Measurements from ENCODE around the gene FAM168A.

Gene FAM168A

DNA sequence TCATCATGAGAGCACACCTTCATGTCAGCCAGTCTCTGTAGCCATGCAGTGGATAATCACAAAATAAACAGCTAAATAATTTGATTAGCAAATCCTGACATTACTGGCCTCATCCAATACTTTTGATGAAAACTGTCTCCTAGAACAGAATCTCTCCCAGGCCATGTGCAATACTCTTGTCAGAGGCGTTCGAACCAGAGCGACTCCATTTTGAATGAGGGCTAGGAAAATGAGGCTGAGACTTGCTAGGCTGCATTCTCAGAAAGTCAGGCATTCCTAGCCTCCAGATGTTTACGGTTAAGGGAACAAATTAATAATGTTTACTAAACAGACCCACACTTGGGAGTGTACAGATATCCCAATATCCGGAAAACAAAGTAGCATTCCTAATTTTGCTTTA lies 69.9 kb downstream of the FAM168A start:
- Mint-ChIP-seq H3K27ac (no peak overlapping the region), H3K4me1 (peaks cover 9% of the 10 kb centered on the region), H3K4me3 (no peak overlapping the region), H3K36me3 (no peaks in the 10 kb centered on the region), H3K9me3 (no peaks in the 10 kb centered on the region)
- DNase-seq (ENCODE audit: low spot score in 2 of 2) (no peak), ATAC-seq (no peak)

DNA sequence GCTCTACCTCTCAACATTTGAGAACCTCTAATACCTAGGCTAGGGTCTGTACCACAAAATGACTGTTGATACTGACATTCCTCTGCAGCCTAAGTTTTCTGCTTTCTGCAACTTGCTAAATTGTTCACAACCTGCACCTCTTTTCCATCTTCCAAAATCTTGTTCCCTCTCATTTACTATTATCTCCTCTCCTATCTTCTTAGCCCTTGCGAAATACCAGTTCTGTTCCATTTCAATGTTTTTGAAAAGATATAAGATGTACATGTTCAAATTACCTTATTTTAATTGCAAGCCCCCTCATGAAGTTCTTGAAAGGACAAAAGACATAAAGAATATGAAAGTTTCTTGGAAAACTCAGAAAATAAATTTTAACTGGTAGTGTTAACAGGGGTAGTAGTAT lies 72.3 kb downstream of the FAM168A start:
- peaks cover 17% of the 10 kb centered on the region for H3K4me1 Mint-ChIP-seq
- no peak for DNase-seq (ENCODE audit: low spot score in 2 of 2)
- no peaks in the 10 kb centered on the region for H3K9me3 Mint-ChIP-seq
- H3K4me3 Mint-ChIP-seq, result no peak overlapping the region
- no peaks in the 10 kb centered on the region for H3K36me3 Mint-ChIP-seq
- no peak for ATAC-seq
- no peak overlapping the region for H3K27ac Mint-ChIP-seq

DNA sequence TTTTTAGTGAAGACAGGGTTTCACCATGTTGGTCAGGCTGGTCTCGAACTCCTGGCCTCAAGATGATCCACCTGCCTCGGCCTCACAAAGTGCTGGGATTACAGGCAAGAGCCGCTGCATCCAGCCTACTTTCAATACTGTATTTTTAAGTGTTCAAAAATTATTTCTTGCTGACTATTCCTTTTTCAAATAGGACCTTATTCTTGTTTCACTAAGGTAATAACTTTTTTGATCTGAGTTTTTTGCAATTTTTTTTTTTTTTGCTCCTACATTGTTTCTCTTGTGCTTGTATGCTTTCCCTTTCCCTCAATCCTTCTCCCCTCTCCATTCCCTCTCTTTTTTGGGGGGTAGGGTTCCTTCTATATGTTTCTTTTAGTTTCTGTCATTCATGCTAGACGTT lies 73.1 kb downstream of the FAM168A start:
- H3K4me3 Mint-ChIP-seq, result no peak overlapping the region
- no peaks in the 10 kb centered on the region for H3K9me3 Mint-ChIP-seq
- ATAC-seq, result no peak
- no peak for DNase-seq (ENCODE audit: low spot score in 2 of 2)
- H3K4me1 Mint-ChIP-seq, result peaks cover 18% of the 10 kb centered on the region
- H3K27ac Mint-ChIP-seq, result no peak overlapping the region
- no peaks in the 10 kb centered on the region for H3K36me3 Mint-ChIP-seq

DNA sequence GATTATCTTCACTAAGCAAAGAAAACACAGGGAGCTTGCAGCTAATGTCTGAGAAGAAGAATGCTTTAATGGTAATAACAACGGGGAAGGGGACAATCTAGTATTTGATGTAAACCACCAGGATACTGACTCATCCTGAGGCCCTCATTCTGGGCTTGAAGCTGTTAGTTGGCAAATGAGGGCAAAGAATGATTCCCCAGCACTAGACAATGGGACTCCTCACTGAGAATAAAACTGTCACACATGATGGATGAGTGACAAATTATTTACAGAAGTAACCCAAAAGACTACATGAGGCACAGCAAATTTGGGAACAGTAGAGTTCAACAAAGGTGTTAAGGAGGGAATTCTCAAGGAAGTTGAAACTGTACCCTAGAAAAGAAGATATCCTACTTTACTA lies 76.3 kb downstream of the FAM168A start:
- DNase-seq (ENCODE audit: low spot score in 2 of 2), result no peak
- peak; percentile 91 for ATAC-seq
- Mint-ChIP-seq H3K9me3 (no peaks in the 10 kb centered on the region), H3K4me1 (peaks cover 28% of the 10 kb centered on the region), H3K27ac (peak overlapping the region; percentile 2), H3K36me3 (no peaks in the 10 kb centered on the region), H3K4me3 (no peak overlapping the region)

DNA sequence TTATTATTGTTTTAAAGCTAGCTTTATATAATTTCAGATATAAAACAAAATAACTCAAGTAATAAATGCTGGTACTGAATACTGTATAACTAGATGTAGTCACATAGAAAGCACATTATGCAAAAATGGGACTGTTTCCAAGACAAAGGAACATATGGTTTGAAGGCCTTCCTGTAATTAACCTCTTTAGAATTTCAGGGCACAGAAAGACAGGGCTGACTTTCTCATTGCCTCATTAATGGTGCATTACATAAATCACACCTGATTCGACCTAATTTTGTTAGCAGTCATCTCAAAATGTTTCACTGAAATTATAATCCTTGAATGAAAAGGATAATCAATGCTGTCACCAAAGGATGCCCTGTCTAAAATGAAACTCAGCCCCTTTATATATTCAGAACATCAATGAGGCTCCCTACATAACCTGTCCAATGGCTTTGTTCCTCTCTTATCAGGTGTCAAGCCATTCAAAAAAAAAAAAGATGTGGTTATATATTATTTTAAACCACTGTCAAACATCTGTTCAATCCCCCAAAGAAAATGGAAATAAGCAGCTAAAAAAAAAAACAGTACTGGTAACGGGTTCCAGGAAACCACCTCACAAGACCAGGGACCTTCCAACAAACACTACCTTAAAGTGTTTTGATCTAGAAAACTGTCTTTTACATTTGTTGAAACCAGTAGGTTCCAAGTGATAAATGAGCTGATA lies 77.4 kb downstream of the FAM168A start:
- DNase-seq (ENCODE audit: low spot score in 2 of 2) (no peak), ATAC-seq (no peak)
- Mint-ChIP-seq H3K36me3 (no peaks in the 10 kb centered on the region), H3K4me3 (no peak overlapping the region), H3K27ac (peak overlapping the region; percentile 2), H3K9me3 (no peaks in the 10 kb centered on the region), H3K4me1 (peaks cover 28% of the 10 kb centered on the region)

DNA sequence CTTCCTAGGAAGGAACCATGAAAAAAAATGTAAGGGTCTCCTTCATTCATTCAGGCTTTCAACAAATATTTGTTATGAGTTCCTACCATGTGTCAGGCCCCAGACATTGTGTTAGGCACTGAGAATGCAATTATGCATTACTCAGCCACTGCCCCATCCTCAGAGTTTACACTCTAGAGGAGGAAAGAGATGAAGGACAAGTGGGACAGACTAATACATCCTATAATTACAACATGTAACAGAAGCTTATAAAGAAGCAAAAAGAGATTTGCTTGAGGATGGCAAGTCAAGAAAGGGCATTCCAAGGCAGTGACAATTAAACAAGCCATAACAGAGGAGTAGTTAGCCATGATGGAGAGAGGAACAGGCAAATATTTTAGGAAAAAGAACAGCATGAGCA lies 78.6 kb downstream of the FAM168A start:
- Mint-ChIP-seq H3K36me3 (no peaks in the 10 kb centered on the region), H3K27ac (no peak overlapping the region), H3K9me3 (no peaks in the 10 kb centered on the region), H3K4me1 (peaks cover 28% of the 10 kb centered on the region), H3K4me3 (no peak overlapping the region)
- DNase-seq (ENCODE audit: low spot score in 2 of 2), result no peak
- ATAC-seq, result no peak

DNA sequence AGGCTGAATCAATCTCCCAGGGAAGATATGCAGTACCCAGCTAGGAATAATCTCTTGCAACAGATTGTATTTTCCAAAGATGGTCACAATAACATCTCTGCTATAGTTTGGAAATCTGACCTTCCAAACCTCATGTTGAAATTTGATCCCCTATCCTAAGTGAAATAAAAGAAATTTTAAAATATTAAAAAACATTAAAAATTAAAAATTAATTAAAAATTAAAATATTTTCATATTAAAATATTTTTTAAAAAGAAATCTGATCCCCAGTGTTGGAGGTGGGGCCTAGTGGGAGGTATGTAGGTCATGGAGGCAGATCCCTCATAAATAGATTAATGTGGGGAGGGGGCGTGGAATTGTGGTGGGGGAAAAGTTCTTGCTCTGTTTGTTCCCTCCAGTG lies 79.7 kb downstream of the FAM168A start:
- no peak for ATAC-seq
- Mint-ChIP-seq H3K9me3 (no peaks in the 10 kb centered on the region), H3K4me1 (peaks cover 28% of the 10 kb centered on the region), H3K36me3 (no peaks in the 10 kb centered on the region), H3K4me3 (no peak overlapping the region), H3K27ac (no peak overlapping the region)
- DNase-seq (ENCODE audit: low spot score in 2 of 2), result no peak

DNA sequence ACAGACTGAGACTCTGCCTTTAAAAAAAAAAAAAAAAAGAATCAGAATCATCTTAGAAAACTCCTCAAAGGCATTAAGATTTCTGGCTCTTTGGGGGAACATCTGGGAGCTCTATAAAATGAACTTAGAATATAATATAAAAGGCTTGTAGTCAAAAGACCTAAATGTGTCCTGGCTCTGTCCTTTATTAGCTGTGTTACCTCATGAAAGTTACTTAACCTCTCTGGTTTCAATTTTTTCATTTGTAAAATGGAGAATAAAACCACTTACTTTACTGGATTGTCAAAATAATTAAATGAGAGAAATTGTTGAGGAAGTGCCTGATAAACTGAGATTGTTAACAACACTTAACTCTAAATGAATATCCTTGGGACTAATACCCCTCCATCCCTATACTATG lies 81.8 kb downstream of the FAM168A start:
- no peak overlapping the region for H3K4me3 Mint-ChIP-seq
- ATAC-seq, result no peak
- H3K36me3 Mint-ChIP-seq, result no peaks in the 10 kb centered on the region
- no peaks in the 10 kb centered on the region for H3K9me3 Mint-ChIP-seq
- DNase-seq (ENCODE audit: low spot score in 2 of 2), result no peak
- H3K27ac Mint-ChIP-seq, result no peak overlapping the region
- peaks cover 17% of the 10 kb centered on the region for H3K4me1 Mint-ChIP-seq

DNA sequence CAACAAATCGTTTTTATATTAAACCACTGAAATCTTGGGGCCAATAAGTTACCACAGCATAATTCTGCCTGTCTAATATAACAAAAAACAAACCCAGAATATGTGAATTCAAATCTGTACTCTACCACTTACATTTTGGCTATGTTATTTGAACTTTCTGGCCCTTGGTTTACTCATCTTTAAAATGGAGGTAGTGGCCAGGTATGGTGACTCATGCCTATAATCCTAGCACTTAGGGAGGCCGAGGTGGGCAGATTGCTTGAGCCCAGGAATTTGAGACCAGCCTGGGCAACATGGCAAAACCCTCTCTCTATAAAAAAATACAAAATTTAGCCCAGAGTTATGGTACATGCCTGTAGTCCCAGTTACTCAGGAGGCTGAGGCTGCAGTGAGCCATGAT lies 84.2 kb downstream of the FAM168A start:
- no peak overlapping the region for H3K4me3 Mint-ChIP-seq
- no peaks in the 10 kb centered on the region for H3K9me3 Mint-ChIP-seq
- peaks cover under 1% of the 10 kb centered on the region for H3K4me1 Mint-ChIP-seq
- no peak overlapping the region for H3K27ac Mint-ChIP-seq
- H3K36me3 Mint-ChIP-seq, result no peaks in the 10 kb centered on the region
- DNase-seq (ENCODE audit: low spot score in 2 of 2), result no peak
- ATAC-seq, result no peak

DNA sequence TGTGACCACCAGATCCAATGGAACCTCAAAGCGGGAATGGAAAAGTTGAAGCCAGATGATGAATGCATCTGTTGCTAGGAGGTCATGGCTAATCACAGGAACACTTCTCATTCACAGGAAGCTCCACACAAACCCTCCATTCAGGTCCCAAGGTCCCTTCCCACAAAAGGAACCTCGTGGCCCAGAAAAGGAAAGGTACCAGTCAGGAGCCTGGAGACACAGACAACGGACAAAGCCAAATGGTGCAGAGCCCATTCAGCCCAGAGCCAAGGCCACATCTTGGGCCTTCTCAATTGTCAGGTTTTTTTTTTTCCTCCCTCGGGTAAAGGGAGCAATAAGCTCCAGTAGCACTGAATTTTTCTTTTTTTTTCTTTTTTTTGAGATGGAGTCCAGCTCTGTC lies 87.0 kb downstream of the FAM168A start:
- H3K4me1 Mint-ChIP-seq, result peaks cover 3% of the 10 kb centered on the region
- H3K4me3 Mint-ChIP-seq, result no peak overlapping the region
- no peak overlapping the region for H3K27ac Mint-ChIP-seq

DNA sequence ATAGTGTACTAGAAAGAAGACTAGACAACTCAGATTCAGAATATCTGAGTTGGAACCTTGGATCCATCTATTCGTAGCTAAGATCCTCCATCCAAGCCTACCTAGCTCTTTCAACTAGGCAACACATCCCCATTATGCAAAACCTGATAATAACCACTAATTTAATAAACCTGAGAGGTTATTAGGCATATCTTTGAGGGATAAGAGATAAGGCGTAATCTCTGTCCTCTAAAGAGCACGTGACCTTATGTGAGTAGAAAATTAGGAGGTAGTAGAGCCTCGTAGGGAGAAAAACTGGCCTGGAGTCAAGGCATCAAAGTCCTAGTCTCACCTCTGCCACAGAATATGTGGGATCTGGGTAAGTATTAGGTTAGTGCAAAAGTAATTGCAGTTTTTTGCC lies 87.8 kb downstream of the FAM168A start:
- Mint-ChIP-seq H3K27ac (no peak overlapping the region), H3K4me1 (peaks cover 11% of the 10 kb centered on the region), H3K36me3 (no peaks in the 10 kb centered on the region), H3K9me3 (no peaks in the 10 kb centered on the region), H3K4me3 (no peak overlapping the region)
- DNase-seq (ENCODE audit: low spot score in 2 of 2), result no peak
- no peak for ATAC-seq

More for the DNA sequence above, 87.0 kb downstream of the FAM168A start:
- no peak for DNase-seq (ENCODE audit: low spot score in 2 of 2)
- H3K36me3 Mint-ChIP-seq, result no peaks in the 10 kb centered on the region
- no peaks in the 10 kb centered on the region for H3K9me3 Mint-ChIP-seq
- ATAC-seq, result no peak

DNA sequence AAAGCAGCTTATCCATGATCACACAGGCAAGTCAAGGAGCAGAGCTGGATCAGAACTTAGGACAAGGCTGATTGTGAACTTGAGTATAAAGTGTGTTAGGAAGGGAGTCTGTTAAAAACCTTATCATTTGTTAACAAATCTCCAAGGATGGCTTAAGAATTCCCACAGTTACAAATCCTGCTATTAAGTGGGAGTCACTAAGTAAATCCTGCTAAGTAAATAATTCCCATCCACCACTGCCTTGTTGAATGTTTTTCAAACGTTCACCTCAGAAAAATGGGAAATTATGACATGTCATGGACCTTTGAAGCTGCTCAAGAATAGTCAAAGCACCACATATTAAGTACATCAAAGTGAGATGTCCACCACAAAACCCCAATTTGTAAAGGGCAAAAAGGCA lies 88.7 kb downstream of the FAM168A start:
- DNase-seq (ENCODE audit: low spot score in 2 of 2), result no peak
- Mint-ChIP-seq H3K4me3 (no peak overlapping the region), H3K27ac (no peak overlapping the region), H3K9me3 (no peaks in the 10 kb centered on the region), H3K4me1 (peaks cover 11% of the 10 kb centered on the region), H3K36me3 (no peaks in the 10 kb centered on the region)
- ATAC-seq, result no peak

DNA sequence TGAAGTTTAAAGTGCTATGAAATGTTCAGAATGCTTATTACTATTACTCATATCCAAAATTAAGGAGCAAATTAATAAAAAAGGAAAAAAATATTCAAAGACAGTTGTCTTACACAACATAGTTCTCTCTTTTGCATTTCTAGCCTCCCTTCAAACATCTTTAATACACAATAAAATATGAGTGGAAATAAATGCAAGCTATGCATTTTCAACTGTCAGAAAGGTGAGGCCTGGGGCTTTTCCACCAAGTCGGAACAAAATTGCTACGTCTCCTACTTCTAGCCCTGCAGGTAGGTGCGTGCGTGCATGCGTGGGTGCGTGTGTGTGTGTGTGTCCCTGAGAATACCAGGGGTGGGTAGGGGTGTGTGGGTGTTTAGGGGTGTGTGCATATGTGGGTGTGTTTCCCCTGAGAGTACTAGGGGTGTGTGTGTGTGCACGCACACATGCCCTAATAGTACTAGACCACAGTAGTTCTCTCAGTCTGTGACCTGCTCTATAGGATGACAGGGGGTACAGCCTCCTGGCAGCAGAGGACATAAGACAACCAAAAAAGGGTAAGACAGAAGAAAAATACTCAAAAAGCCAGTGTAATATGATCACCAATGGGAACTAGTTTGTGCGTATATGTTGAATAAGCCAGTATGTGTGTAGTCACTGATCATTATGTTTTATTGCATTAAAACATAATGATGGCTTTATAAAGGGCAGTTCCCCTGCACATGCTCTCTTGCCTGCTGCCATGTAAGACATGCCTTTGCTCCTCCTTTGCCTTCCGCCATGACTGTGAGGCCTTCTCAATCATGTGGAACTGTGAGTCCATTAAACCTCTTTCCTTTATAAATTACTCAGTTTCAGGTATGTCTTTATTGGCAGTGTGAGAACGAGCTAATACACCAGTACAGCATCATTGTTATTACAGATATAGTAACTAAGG lies 89.4 kb downstream of the FAM168A start:
- Mint-ChIP-seq H3K27ac (no peak overlapping the region), H3K9me3 (no peaks in the 10 kb centered on the region), H3K4me1 (peaks cover 11% of the 10 kb centered on the region), H3K36me3 (no peaks in the 10 kb centered on the region), H3K4me3 (no peak overlapping the region)
- ATAC-seq (no peak), DNase-seq (ENCODE audit: low spot score in 2 of 2) (no peak)

DNA sequence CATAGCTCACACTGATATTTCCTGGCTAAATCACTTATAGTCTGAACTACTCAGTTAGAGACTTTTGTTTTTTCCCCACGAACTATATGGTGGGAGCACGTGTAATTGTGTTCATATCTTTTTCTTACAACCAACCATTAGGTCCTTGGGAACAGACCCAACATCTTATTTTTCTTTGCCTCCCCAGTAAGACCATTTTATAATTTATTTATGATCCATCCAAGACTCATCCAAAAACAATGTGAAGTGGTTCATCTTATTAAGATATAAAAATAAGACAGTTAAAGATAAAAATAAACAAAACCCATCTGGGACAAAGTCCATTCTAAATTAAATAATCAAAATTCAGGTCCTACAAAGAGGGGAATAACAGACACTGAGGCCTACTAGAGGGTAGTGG lies 90.8 kb downstream of the FAM168A start:
- DNase-seq (ENCODE audit: low spot score in 2 of 2), result no peak
- Mint-ChIP-seq H3K4me1 (peaks cover 23% of the 10 kb centered on the region), H3K36me3 (no peaks in the 10 kb centered on the region), H3K4me3 (no peak overlapping the region), H3K9me3 (no peaks in the 10 kb centered on the region), H3K27ac (no peak overlapping the region)
- ATAC-seq, result no peak

DNA sequence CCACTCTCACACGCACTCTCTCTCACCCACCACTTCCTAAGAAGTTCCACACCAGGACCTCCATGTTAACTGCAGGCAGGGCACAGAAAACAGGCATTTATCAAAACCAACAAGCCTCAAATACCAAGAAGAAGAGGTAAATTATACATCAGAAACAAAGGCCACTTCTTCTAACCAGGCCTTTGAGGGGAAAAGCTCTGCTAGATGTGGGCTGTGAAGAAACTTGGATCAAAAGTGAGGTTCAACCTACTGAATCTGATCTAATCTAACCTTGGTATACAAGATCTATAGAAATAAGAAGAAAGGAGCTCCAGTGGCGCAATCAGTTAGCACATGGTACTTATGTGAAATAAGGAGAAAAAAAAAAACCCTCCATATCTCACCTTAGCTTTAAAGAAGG lies 91.9 kb downstream of the FAM168A start:
- ATAC-seq (no peak), DNase-seq (ENCODE audit: low spot score in 2 of 2) (no peak)
- Mint-ChIP-seq H3K36me3 (no peaks in the 10 kb centered on the region), H3K4me3 (no peak overlapping the region), H3K4me1 (peaks cover 32% of the 10 kb centered on the region), H3K9me3 (no peaks in the 10 kb centered on the region), H3K27ac (no peak overlapping the region)

DNA sequence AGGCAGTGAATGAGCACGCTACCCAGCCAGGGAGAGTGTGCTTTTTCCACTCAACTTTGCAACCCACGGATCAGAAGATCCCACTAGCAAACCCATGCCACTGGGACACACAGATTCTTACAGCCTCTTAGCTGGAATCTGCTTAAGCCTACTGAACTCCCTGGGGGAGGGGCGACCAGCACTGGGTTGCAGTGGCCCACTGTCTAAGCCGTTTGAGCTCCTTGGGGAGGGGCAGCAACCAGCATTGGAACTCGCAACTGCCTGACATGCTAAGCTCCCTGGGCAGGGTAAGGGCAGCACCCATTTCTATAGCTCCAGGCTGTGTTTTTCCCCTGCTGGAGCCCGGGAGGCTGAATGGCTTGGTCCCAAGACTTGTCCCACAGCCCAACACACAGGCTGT lies 99.6 kb downstream of the FAM168A start:
- no peaks in the 10 kb centered on the region for H3K9me3 Mint-ChIP-seq
- ATAC-seq, result no peak
- no peak overlapping the region for H3K27ac Mint-ChIP-seq
- no peak for DNase-seq (ENCODE audit: low spot score in 2 of 2)
- H3K4me3 Mint-ChIP-seq, result no peak overlapping the region
- H3K4me1 Mint-ChIP-seq, result peaks cover 44% of the 10 kb centered on the region
- peaks cover 7% of the 10 kb centered on the region for H3K36me3 Mint-ChIP-seq

All from stimulated activated effector memory CD8-positive, alpha-beta T cell treated with anti-CD3 and anti-CD28 coated beads, Interleukin-12 subunit alpha, Interleukin-12 subunit beta, amount 100 ng/mL, for 72 hours (primary cell).